ENCODE measurements around the gene IRF9. TPM values are rescaled to one million over a fixed set of nuclear protein-coding genes. Genes with fewer than 3 reads are reported as not detected.

The IRF9 gene
- total RNA-seq, 4 donors from 2014 or later = 55.7 to 106 (median 65.8) TPM

- no peaks in the 10 kb centered on the region for H3K27me3 ChIP-seq
- TF ChIP-seq POLR2A (IDR thresholded peaks at IDR 0.05) (peak; percentile 78 to 87), EP300 (IDR thresholded peaks at IDR 0.05) (peak; percentile 91 to 92), CTCF (IDR thresholded peaks at IDR 0.05) (peak; percentile 37 to 91 (median 72))
- 0% methylated on average over 30 to 38 of the region's 65 CpGs for WGBS, 2 donors
- H3K27ac ChIP-seq = peak within 1 kb of the TSS; percentile 82 to 97 (median 90)
- H3K9me3 ChIP-seq = no peaks in the 10 kb centered on the region
- peak; percentile 100 for DNase-seq (ENCODE audit: low spot score in 2 of 2)
- H3K36me3 ChIP-seq = peaks cover 0 to 30% (median 14%) of the 10 kb centered on the region in 3 donors
- peak within 1 kb of the TSS; percentile 77 to 90 (median 84) for H3K4me3 ChIP-seq
- peaks cover 4 to 86% (median 43%) of the 10 kb centered on the region in 4 donors for H3K4me1 ChIP-seq
These were observed 19.8 kb upstream of the IRF9 start, which contains the start of gene EMC9 for GRCh38 chr14:24141097-24141880. Gene EMC9, minus strand, starts transcription at chr14:24141591. Its CDS starts 287 bp downstream, at chr14:24141304.

- Histone ChIP-seq H3K27ac (peak overlapping the region in 1 of 4 donors; percentile 29), H3K36me3 (peaks cover 0 to 20% (median 6%) of the 10 kb centered on the region in 3 donors), H3K4me1 (peaks cover 4 to 74% (median 35%) of the 10 kb centered on the region in 4 donors), H3K9me3 (no peaks in the 10 kb centered on the region), H3K4me3 (no peak overlapping the region), H3K27me3 (no peaks in the 10 kb centered on the region)
- TF ChIP-seq CTCF (IDR thresholded peaks at IDR 0.05) (no peak), POLR2A (IDR thresholded peaks at IDR 0.05) (no peak), EP300 (IDR thresholded peaks at IDR 0.05) (no peak)
- DNase-seq (ENCODE audit: low spot score in 2 of 2) = no peak
- 76 to 83% methylated on average over 2 of the region's 2 CpGs for WGBS, 2 donors
These were observed 17.6 kb upstream of the IRF9 start for GRCh38 chr14:24143511-24143910.

- TF ChIP-seq CTCF (IDR thresholded peaks at IDR 0.05) (no peak), POLR2A (IDR thresholded peaks at IDR 0.05) (no peak), EP300 (IDR thresholded peaks at IDR 0.05) (no peak)
- peaks cover 4 to 74% (median 29%) of the 10 kb centered on the region in 4 donors for H3K4me1 ChIP-seq
- H3K27me3 ChIP-seq = no peaks in the 10 kb centered on the region
- peaks cover 0 to 20% (median 0%) of the 10 kb centered on the region in 3 donors for H3K36me3 ChIP-seq
- H3K4me3 ChIP-seq = no peak overlapping the region
- no peak for DNase-seq (ENCODE audit: low spot score in 2 of 2)
- H3K27ac ChIP-seq = peak overlapping the region in 2 of 4 donors; percentile 85 to 97
- no peaks in the 10 kb centered on the region for H3K9me3 ChIP-seq
- 85 to 96% methylated on average over 1 of the region's 1 CpG for WGBS, 2 donors
These were observed 16.6 kb upstream of the IRF9 start for GRCh38 chr14:24144451-24144850.

- TF ChIP-seq CTCF (IDR thresholded peaks at IDR 0.05) = no peak
- peak overlapping the region; percentile 85 to 97 (median 92) for H3K27ac ChIP-seq
- no peaks in the 10 kb centered on the region for H3K27me3 ChIP-seq
- peaks cover 0 to 26% (median 2%) of the 10 kb centered on the region in 3 donors for H3K36me3 ChIP-seq
- DNase-seq (ENCODE audit: low spot score in 2 of 2) = no peak
- peaks cover 4 to 69% (median 23%) of the 10 kb centered on the region in 4 donors for H3K4me1 ChIP-seq
- no peaks in the 10 kb centered on the region for H3K9me3 ChIP-seq
- WGBS, 2 donors = 91 to 97% methylated on average over 2 of the region's 2 CpGs
- H3K4me3 ChIP-seq = no peak overlapping the region
These were observed 15.8 kb upstream of the IRF9 start for GRCh38 chr14:24145219-24145618.

All from tibial nerve (tissue), 4 donors.